Stomach (tissue), 4 donors: ENCODE data around the gene BLACAT1.

Experiments
- EP300 ChIP-seq: sonication (generic); formaldehyde crosslinking; IDR thresholded peaks from one replicate; pipeline ENCODE4 v1.6.1; 2017; ENCODE audit warnings: antibody characterized with exemption
- POLR2A ChIP-seq, 4 donors: fragments of 450-650 bp; IDR thresholded peaks; one replicate each; pipeline ENCODE4 v1.6.1; 2016; ENCODE audit warnings: antibody characterized with exemption in 4 of 4, control low read depth in 2 of 4, mild to moderate bottlenecking in 1 of 4, moderate library complexity in 1 of 4
- POLR2AphosphoS5 ChIP-seq, 3 donors: sonication (generic); formaldehyde crosslinking; IDR thresholded peaks; one replicate each; pipeline ENCODE4 v1.6.1; 2016; ENCODE audit warnings: antibody characterized with exemption in 3 of 3
- TF ChIP-seq, protein P1 (sequence below), 7 experiments: fragments of 450-650 bp in 4 of 7; fragments of 200-600 bp in 3 of 7; sonication (generic) in 3 of 7; IDR thresholded peaks; one replicate each; pipeline ENCODE4 v1.5.1; 2016 to 2019; ENCODE audit warnings: antibody characterized with exemption in 7 of 7, control low read depth in 2 of 7, mild to moderate bottlenecking in 1 of 7

DNA sequence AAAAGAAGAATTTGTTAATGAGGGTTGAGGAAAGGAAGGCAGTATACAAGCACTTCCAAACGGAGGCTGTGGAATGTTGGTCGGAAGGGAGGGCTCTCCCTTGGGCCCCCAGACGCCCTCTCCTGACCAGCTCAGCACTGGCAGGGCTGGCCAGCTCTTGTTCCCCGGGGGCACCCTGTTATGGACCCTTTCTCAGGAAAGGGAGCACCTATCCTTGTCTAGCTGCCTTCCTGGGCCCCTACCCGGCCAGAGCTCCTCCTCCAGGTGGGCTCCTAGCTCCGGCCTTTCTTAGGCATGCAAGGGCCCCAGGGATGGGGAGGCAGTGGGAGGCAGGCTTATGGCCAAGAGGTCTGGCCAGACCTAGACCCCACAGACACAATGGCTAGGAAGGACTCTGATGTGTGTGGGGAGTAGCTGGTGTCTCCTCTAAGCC lies 926 bp downstream of the BLACAT1 start:
- TF ChIP-seq, protein P1, sequence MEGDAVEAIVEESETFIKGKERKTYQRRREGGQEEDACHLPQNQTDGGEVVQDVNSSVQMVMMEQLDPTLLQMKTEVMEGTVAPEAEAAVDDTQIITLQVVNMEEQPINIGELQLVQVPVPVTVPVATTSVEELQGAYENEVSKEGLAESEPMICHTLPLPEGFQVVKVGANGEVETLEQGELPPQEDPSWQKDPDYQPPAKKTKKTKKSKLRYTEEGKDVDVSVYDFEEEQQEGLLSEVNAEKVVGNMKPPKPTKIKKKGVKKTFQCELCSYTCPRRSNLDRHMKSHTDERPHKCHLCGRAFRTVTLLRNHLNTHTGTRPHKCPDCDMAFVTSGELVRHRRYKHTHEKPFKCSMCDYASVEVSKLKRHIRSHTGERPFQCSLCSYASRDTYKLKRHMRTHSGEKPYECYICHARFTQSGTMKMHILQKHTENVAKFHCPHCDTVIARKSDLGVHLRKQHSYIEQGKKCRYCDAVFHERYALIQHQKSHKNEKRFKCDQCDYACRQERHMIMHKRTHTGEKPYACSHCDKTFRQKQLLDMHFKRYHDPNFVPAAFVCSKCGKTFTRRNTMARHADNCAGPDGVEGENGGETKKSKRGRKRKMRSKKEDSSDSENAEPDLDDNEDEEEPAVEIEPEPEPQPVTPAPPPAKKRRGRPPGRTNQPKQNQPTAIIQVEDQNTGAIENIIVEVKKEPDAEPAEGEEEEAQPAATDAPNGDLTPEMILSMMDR (IDR thresholded peaks at IDR 0.05) = no peak
- TF ChIP-seq POLR2AphosphoS5 (IDR thresholded peaks at IDR 0.05) (no peak), POLR2A (IDR thresholded peaks at IDR 0.05) (no peak), EP300 (no peak)
